GM10266 (cell line): Measurements from ENCODE around the gene CNOT3.

ENCODE experiments used
- DNase-seq: peaks from one replicate; pipeline ENCODE4 v3.0.0; 2012; ENCODE audit errors: extremely low spot score
- CTCF ChIP-seq: IDR thresholded peaks from 2 replicates; pipeline ENCODE4 v1.5.1; 2012; ENCODE audit warnings: mild to moderate bottlenecking, low read depth; ENCODE audit not compliant: control insufficient read depth, insufficient read depth; ENCODE audit errors: missing control alignments

CNOT3 gene

GRCh38 chr19:54186351-54186750, 48.8 kb downstream of the CNOT3 start:
- TF ChIP-seq CTCF, result no peak

GRCh38 chr19:54186934-54187381, 49.4 kb downstream of the CNOT3 start:
- no peak for DNase-seq
- TF ChIP-seq CTCF, result no peak

More at GRCh38 chr19:54186351-54186750, 48.8 kb downstream of the CNOT3 start:
- DNase-seq, result no peak

GRCh38 chr19:54188215-54188871, 50.8 kb downstream of the CNOT3 start:
- no peak for TF ChIP-seq CTCF
- no peak for DNase-seq

GRCh38 chr19:54189145-54189734, 51.7 kb downstream of the CNOT3 start, which contains the start of gene MBOAT7:
Gene MBOAT7 (minus strand): TSS chr19:54189580. CDS start chr19:54188508, 1,072 bp downstream.
- peak; percentile 72 for TF ChIP-seq CTCF

GRCh38 chr19:54189735-54190502, 52.4 kb downstream of the CNOT3 start:
- no peak for TF ChIP-seq CTCF
- peak; percentile 88 for DNase-seq

More at GRCh38 chr19:54189145-54189734, 51.7 kb downstream of the CNOT3 start, which contains the start of gene MBOAT7:
- DNase-seq, result no peak

GRCh38 chr19:54190503-54191010, 53.0 kb downstream of the CNOT3 start:
- TF ChIP-seq CTCF, result no peak

More at GRCh38 chr19:54190503-54191010, 53.0 kb downstream of the CNOT3 start:
- peak; percentile 93 for DNase-seq
